ENCODE results near the gene CFAP46. TPM values are rescaled to one million over a fixed set of nuclear protein-coding genes. Genes with fewer than 3 reads are reported as not detected.
"Not testable (repeated sequence)": the region's sequence is repeated elsewhere in the genome, so short reads cannot be mapped to it uniquely, and the experiment has no call there.

The CFAP46 gene
- total RNA-seq, 2 donors from 2014 or later = 0.35 to 1.5 TPM

DNA sequence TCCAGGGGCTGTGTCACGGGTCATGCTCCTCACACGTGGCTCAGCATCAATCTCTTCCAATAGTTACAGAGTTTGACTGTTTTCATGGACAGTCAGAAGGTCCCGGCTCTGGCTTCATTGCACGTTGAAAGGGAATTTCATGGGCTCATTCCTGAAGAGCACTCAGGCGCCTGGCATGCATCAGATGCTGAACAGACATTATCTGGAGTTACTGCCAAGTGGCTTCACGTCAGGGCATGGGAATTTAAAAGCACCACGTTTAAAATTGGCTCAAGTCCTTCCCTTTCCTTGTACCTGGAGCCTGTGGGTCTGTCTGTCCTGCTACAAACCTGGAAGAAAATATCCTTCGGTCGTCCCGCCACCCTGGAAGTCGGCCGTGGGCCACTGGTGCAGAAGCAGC is 50.4 kb downstream of the CFAP46 start:
- DNase-seq (ENCODE audit: low spot score) = no peak
- TF ChIP-seq, protein P1, sequence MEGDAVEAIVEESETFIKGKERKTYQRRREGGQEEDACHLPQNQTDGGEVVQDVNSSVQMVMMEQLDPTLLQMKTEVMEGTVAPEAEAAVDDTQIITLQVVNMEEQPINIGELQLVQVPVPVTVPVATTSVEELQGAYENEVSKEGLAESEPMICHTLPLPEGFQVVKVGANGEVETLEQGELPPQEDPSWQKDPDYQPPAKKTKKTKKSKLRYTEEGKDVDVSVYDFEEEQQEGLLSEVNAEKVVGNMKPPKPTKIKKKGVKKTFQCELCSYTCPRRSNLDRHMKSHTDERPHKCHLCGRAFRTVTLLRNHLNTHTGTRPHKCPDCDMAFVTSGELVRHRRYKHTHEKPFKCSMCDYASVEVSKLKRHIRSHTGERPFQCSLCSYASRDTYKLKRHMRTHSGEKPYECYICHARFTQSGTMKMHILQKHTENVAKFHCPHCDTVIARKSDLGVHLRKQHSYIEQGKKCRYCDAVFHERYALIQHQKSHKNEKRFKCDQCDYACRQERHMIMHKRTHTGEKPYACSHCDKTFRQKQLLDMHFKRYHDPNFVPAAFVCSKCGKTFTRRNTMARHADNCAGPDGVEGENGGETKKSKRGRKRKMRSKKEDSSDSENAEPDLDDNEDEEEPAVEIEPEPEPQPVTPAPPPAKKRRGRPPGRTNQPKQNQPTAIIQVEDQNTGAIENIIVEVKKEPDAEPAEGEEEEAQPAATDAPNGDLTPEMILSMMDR (IDR thresholded peaks at IDR 0.05) = no peak
- H3K27me3 ChIP-seq = no peaks in the 10 kb centered on the region

DNA sequence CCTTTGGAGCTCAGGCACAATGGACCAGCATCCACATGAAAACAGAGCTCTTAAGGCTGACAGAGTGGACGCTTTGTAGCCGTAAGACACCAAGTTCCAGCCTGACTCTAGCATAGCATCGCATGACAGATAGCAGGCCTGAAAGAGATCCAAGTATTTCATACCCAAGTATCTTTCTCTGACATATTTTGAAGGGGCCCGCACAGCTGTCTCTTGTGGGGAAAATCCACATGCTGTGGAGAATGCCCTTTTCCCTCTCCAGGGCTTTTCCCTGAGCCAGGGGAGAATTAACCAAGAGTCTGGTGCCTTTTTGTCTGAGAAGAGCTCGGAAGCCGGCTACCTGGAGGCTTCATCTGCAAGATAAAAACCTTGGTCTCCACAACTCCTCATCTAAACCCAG is 51.0 kb downstream of the CFAP46 start:
- TF ChIP-seq, protein P1 (IDR thresholded peaks at IDR 0.05) = no peak
- no peak for DNase-seq (ENCODE audit: low spot score)
- H3K27me3 ChIP-seq = no peaks in the 10 kb centered on the region
- peaks cover 0 to 9% of the 10 kb centered on the region in 2 donors for H3K4me1 ChIP-seq
- H3K36me3 ChIP-seq = no peaks in the 10 kb centered on the region
- no peaks in the 10 kb centered on the region for H3K9me3 ChIP-seq
- H3K4me3 ChIP-seq = no peak overlapping the region
- no peak overlapping the region for H3K27ac ChIP-seq

More for the DNA sequence above, 50.4 kb downstream of the CFAP46 start:
- Histone ChIP-seq H3K4me3 (no peak overlapping the region), H3K36me3 (no peaks in the 10 kb centered on the region), H3K9me3 (no peaks in the 10 kb centered on the region), H3K27ac (no peak overlapping the region), H3K4me1 (peaks cover 0 to 9% of the 10 kb centered on the region in 2 donors)

DNA sequence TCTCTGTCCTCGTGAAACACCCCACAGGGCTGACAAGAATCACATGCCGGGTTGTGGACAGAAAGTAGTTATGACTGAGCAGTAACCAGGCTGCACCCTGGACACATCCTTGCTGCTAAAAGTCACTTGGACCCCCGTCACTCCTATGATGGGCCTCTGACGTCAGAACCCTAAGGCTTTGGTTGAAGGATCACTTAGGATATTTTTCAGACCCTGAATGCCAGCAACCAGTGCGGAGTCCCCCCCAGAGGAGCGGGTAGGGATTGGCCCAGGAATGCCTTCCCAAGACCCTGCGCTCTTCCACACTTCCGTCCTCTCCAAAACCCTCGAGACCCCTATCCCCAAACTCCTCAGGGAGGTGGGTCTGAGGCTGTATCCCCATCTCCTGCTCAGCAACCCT is 52.1 kb downstream of the CFAP46 start:
- H3K27ac ChIP-seq = no peak overlapping the region
- no peaks in the 10 kb centered on the region for H3K36me3 ChIP-seq
- TF ChIP-seq, protein P1 (IDR thresholded peaks at IDR 0.05) = no peak
- H3K4me1 ChIP-seq = peaks cover 0 to 9% of the 10 kb centered on the region in 2 donors
- no peaks in the 10 kb centered on the region for H3K27me3 ChIP-seq
- DNase-seq (ENCODE audit: low spot score) = no peak
- H3K9me3 ChIP-seq = no peaks in the 10 kb centered on the region
- no peak overlapping the region for H3K4me3 ChIP-seq

DNA sequence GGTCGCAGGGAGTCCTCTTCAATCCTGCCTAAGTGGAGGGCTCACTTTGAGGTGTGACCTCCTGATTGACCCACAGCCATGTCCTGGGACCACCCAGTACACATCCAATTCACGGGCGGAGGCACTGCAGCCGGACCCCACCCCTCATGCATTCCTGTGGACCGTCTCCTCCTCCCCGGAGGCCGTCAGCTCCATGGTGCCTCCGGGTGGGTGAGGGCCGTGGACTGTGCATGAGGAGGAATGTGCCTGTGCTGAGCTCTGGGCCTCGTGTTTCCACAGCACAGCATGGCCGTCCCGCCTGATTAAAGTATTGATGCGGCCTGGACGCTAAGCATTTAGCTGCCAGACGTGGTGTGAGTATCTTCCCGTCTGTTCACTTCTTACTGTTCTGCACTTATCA is 52.8 kb downstream of the CFAP46 start:
- no peak for DNase-seq (ENCODE audit: low spot score)
- TF ChIP-seq, protein P1 (IDR thresholded peaks at IDR 0.05) = no peak
- Histone ChIP-seq H3K27ac (no peak overlapping the region), H3K4me3 (no peak overlapping the region), H3K4me1 (peaks cover 0 to 9% of the 10 kb centered on the region in 2 donors), H3K27me3 (no peaks in the 10 kb centered on the region), H3K36me3 (no peaks in the 10 kb centered on the region), H3K9me3 (no peaks in the 10 kb centered on the region)

DNA sequence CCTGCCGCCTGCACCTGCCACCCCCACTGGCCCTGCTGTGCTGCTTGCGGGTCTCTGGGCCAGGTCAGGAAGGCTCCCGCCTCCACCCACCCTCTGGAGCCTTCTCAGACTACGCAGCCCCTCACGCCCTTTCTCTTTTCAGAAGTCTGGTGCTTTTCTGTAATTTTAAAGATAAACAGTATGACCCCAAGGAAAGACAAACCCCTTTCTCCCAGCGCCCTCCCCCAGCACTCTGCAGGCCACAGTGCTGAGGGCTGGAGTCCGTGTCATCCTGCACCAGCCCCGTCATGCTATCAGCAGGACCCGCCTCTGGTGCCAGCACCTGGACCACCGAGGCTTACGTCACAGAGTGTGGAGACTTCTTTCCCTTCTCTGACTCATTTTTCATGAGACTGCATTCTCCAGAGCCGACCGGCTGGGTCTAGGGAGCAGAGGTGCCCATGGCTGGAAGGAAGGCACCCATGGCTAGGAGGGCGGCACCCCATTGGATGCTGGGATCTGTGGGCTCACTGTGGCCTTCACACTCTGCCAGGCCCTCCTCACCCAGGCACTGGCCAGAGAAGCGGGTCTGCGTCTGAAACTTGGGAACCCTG is 53.4 kb downstream of the CFAP46 start:
- Histone ChIP-seq H3K36me3 (no peaks in the 10 kb centered on the region), H3K9me3 (no peaks in the 10 kb centered on the region), H3K27me3 (no peaks in the 10 kb centered on the region), H3K4me3 (no peak overlapping the region), H3K27ac (no peak overlapping the region), H3K4me1 (peaks cover 0 to 9% of the 10 kb centered on the region in 2 donors)
- TF ChIP-seq, protein P1 (IDR thresholded peaks at IDR 0.05) = no peak
- DNase-seq (ENCODE audit: low spot score) = no peak

DNA sequence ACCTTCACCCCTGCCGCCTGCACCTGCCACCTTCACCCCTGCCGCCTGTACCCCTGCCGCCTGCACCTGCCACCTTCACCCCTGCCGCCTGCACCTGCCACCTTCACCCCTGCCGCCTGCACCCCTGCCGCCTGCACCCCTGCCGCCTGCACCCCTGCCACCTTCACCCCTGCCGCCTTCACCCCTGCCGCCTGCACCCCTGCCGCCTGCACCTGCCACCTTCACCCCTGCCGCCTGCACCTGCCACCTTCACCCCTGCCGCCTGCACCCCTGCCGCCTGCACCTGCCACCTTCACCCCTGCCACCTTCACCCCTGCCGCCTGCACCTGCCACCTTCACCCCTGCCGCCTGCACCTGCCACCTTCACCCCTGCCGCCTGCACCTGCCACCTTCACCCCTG is 53.9 kb downstream of the CFAP46 start:
- H3K27ac ChIP-seq; H3K4me3 ChIP-seq; H3K9me3 ChIP-seq; H3K4me1 ChIP-seq; DNase-seq (ENCODE audit: low spot score); H3K36me3 ChIP-seq; H3K27me3 ChIP-seq: not testable (repeated sequence)
